PC-9 (cell line): ENCODE measurements around the gene SLIT1.

Experiments used
- EZH2 ChIP-seq: fragments of 200-600 bp; sonication (generic); IDR thresholded peaks from 2 replicates; pipeline ENCODE4 v1.8.0; 2017; ENCODE audit warnings: antibody characterized with exemption, low read depth
- TF ChIP-seq, protein P1 (sequence below): fragments of 200-600 bp; sonication (generic); conservative IDR thresholded peaks from 2 replicates; pipeline ENCODE4 v1.6.1; 2017; ENCODE audit warnings: mixed run types, antibody characterized with exemption, mild to moderate bottlenecking, moderate library complexity

DNA sequence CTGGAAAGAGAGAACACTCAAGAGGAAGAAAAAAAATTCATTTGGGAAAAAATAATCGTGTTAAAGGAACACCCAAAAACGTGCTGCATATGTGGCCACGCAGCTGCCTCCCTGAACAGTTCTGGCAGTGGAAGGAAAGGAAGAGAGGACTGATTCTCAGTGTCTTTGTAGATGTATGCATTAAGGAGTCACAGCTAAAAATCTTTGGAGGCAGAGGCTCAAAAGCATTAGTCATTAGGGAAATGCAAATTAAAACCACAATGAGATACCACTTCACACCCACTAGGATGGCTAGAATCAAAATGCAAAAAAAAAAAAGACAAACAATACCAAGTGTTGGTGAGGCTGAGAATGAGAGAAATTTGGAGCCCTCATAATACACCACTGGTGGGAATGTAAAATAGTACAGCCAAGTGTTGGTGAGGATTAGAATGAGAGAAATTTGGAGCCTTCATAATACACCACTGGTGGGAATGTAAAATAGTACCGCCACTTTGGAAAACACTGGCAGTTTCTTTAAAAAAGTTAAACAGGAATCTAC is 134.7 kb downstream of the SLIT1 start:
- TF ChIP-seq, protein P1, sequence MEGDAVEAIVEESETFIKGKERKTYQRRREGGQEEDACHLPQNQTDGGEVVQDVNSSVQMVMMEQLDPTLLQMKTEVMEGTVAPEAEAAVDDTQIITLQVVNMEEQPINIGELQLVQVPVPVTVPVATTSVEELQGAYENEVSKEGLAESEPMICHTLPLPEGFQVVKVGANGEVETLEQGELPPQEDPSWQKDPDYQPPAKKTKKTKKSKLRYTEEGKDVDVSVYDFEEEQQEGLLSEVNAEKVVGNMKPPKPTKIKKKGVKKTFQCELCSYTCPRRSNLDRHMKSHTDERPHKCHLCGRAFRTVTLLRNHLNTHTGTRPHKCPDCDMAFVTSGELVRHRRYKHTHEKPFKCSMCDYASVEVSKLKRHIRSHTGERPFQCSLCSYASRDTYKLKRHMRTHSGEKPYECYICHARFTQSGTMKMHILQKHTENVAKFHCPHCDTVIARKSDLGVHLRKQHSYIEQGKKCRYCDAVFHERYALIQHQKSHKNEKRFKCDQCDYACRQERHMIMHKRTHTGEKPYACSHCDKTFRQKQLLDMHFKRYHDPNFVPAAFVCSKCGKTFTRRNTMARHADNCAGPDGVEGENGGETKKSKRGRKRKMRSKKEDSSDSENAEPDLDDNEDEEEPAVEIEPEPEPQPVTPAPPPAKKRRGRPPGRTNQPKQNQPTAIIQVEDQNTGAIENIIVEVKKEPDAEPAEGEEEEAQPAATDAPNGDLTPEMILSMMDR = no peak
- no peak for TF ChIP-seq EZH2
